Neural cell (in vitro differentiated cells): ENCODE measurements around the gene TIPRL. TPM values are rescaled to one million over a fixed set of nuclear protein-coding genes. Genes with fewer than 3 reads are reported as not detected.

Experiments used
- H2AFZ ChIP-seq: fragments of 200-600, 300-800 bp; sonication (generic), shearing (Covaris generic); 2 replicates; pipeline ENCODE4 v1.6.0; 2014; ENCODE audit warnings: low read depth, mild to moderate bottlenecking, antibody characterized with exemption, low read length, moderate library complexity
- H3F3A ChIP-seq: fragments of 200-600 bp; shearing (Covaris generic); 2 replicates; pipeline ENCODE4 v1.6.1; 2016; ENCODE audit warnings: mild to moderate bottlenecking, moderate library complexity, mixed read lengths, antibody characterized with exemption, low read length; ENCODE audit not compliant: insufficient read depth, poor library complexity, severe bottlenecking
- H3K27ac ChIP-seq: fragments of 200-600, 300-800 bp; sonication (generic), shearing (Covaris generic); 2 replicates; pipeline ENCODE4 v1.5.1; 2014; ENCODE audit warnings: mild to moderate bottlenecking, low read length, moderate library complexity
- H3K27me3 ChIP-seq: fragments of 300-800, 200-600 bp; sonication (generic), shearing (Covaris generic); 2 replicates; pipeline ENCODE4 v1.6.0; 2014; ENCODE audit warnings: mild to moderate bottlenecking, low read depth, low read length, moderate library complexity; ENCODE audit not compliant: insufficient read depth
- H3K36me3 ChIP-seq: fragments of 300-800, 200-600 bp; sonication (generic), shearing (Covaris generic); 2 replicates; pipeline ENCODE4 v1.5.1; 2014; ENCODE audit warnings: mild to moderate bottlenecking, antibody characterized with exemption, low read length, moderate library complexity; ENCODE audit not compliant: insufficient read depth
- H3K4me2 ChIP-seq: fragments of 300-800, 200-600 bp; sonication (generic), shearing (Covaris generic); 2 replicates; pipeline ENCODE4 v1.6.0; 2014; ENCODE audit warnings: mild to moderate bottlenecking, low read length
- H3K4me3 ChIP-seq: fragments of 300-800, 200-600 bp; sonication (generic), shearing (Covaris generic); 2 replicates; pipeline ENCODE4 v1.5.1; 2014; ENCODE audit warnings: mild to moderate bottlenecking, low read length, moderate library complexity
- H3K79me2 ChIP-seq: fragments of 200-600 bp; shearing (Covaris generic); replicated peaks from 2 replicates; pipeline ENCODE4 v1.6.0; 2014; ENCODE audit warnings: mild to moderate bottlenecking, low read length, moderate library complexity; ENCODE audit not compliant: insufficient read depth
- H3K9ac ChIP-seq: fragments of 300-800, 200-600 bp; sonication (generic), shearing (Covaris generic); 2 replicates; pipeline ENCODE4 v1.6.1; 2016; ENCODE audit warnings: mild to moderate bottlenecking, low read length, mixed read lengths
- H3K9me2 ChIP-seq: fragments of 200-600 bp; shearing (Covaris generic); 2 replicates; pipeline ENCODE4 v1.6.1; 2016; ENCODE audit warnings: mild to moderate bottlenecking, low read length, mixed read lengths; ENCODE audit not compliant: insufficient read depth
- H3K9me3 ChIP-seq: fragments of 200-600, 300-800 bp; sonication (generic), shearing (Covaris generic); 2 replicates; pipeline ENCODE4 v1.6.1; 2016; ENCODE audit warnings: mild to moderate bottlenecking, mixed run types, low read length, moderate library complexity, mixed read lengths
- H4K20me1 ChIP-seq: fragments of 200-600 bp; shearing (Covaris generic); 2 replicates; pipeline ENCODE4 v1.6.1; 2016; ENCODE audit warnings: mild to moderate bottlenecking, mixed run types; ENCODE audit not compliant: insufficient read depth
- EP300 ChIP-seq: fragments of 450-650 bp; conservative IDR thresholded peaks from 2 replicates; pipeline ENCODE4 v1.6.1; 2014; ENCODE audit warnings: antibody characterized with exemption, mild to moderate bottlenecking, moderate library complexity; ENCODE audit not compliant: poor library complexity, severe bottlenecking
- EZH2 ChIP-seq: fragments of 200-600, 300-800 bp; shearing (Covaris generic), sonication (generic); IDR thresholded peaks from 2 replicates; pipeline ENCODE4 v1.6.1; 2014; ENCODE audit warnings: antibody characterized with exemption, low read length, borderline replicate concordance, mild to moderate bottlenecking; ENCODE audit not compliant: insufficient read depth, poor library complexity, severe bottlenecking
- MXI1 ChIP-seq: fragments of 450-650 bp; conservative IDR thresholded peaks from 2 replicates; pipeline ENCODE4 v1.6.1; 2014; ENCODE audit warnings: antibody characterized with exemption, mild to moderate bottlenecking; ENCODE audit not compliant: poor library complexity, severe bottlenecking
- POLR2AphosphoS5 ChIP-seq: IDR thresholded peaks from 2 replicates; pipeline ENCODE4 v1.6.1; 2012
- RAD21 ChIP-seq: fragments of 450-650 bp; conservative IDR thresholded peaks from 2 replicates; pipeline ENCODE4 v1.6.1; 2014; ENCODE audit warnings: antibody characterized with exemption, mild to moderate bottlenecking, moderate library complexity
- SMC3 ChIP-seq: fragments of 450-650 bp; conservative IDR thresholded peaks from 2 replicates; pipeline ENCODE4 v1.6.1; 2014; ENCODE audit warnings: antibody characterized with exemption, mild to moderate bottlenecking, moderate library complexity; ENCODE audit not compliant: poor library complexity
- TAF1 ChIP-seq: IDR thresholded peaks from 2 replicates; pipeline ENCODE4 v1.6.1; 2012; ENCODE audit warnings: low read depth
- polyA plus RNA-seq: library from polyadenylated mRNA; depleted of rRNA; stranded (reverse); fragments of >200 nt; gene quantifications from 2 replicates; pipeline ENCODE4 v1.2.3, GENCODE V29; 2014
- TF ChIP-seq, protein P1 (sequence below): fragments of 450-650 bp; IDR thresholded peaks from 2 replicates; pipeline ENCODE4 v1.5.1; 2014; ENCODE audit warnings: antibody characterized with exemption, mild to moderate bottlenecking, moderate library complexity; ENCODE audit not compliant: poor library complexity, severe bottlenecking
- TF ChIP-seq, protein P2 (sequence below): IDR thresholded peaks from 2 replicates; pipeline ENCODE4 v1.6.1; 2012; ENCODE audit warnings: borderline replicate concordance

Gene TIPRL
- polyA plus RNA-seq, 1 donor from 2014 or later: 131 TPM

- no peak overlapping the region for H3K4me3 ChIP-seq
- H3K9ac ChIP-seq: no peak overlapping the region
- H3K36me3 ChIP-seq: no peaks in the 10 kb centered on the region
- H3K27ac ChIP-seq: no peak overlapping the region
- TF ChIP-seq MXI1: no peak
- TF ChIP-seq POLR2AphosphoS5: no peak
- TF ChIP-seq SMC3: no peak
- TF ChIP-seq RAD21: no peak
- TF ChIP-seq EP300: no peak
- TF ChIP-seq EZH2: no peak
- TF ChIP-seq, protein P1, sequence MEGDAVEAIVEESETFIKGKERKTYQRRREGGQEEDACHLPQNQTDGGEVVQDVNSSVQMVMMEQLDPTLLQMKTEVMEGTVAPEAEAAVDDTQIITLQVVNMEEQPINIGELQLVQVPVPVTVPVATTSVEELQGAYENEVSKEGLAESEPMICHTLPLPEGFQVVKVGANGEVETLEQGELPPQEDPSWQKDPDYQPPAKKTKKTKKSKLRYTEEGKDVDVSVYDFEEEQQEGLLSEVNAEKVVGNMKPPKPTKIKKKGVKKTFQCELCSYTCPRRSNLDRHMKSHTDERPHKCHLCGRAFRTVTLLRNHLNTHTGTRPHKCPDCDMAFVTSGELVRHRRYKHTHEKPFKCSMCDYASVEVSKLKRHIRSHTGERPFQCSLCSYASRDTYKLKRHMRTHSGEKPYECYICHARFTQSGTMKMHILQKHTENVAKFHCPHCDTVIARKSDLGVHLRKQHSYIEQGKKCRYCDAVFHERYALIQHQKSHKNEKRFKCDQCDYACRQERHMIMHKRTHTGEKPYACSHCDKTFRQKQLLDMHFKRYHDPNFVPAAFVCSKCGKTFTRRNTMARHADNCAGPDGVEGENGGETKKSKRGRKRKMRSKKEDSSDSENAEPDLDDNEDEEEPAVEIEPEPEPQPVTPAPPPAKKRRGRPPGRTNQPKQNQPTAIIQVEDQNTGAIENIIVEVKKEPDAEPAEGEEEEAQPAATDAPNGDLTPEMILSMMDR: no peak
- TF ChIP-seq, protein P2, sequence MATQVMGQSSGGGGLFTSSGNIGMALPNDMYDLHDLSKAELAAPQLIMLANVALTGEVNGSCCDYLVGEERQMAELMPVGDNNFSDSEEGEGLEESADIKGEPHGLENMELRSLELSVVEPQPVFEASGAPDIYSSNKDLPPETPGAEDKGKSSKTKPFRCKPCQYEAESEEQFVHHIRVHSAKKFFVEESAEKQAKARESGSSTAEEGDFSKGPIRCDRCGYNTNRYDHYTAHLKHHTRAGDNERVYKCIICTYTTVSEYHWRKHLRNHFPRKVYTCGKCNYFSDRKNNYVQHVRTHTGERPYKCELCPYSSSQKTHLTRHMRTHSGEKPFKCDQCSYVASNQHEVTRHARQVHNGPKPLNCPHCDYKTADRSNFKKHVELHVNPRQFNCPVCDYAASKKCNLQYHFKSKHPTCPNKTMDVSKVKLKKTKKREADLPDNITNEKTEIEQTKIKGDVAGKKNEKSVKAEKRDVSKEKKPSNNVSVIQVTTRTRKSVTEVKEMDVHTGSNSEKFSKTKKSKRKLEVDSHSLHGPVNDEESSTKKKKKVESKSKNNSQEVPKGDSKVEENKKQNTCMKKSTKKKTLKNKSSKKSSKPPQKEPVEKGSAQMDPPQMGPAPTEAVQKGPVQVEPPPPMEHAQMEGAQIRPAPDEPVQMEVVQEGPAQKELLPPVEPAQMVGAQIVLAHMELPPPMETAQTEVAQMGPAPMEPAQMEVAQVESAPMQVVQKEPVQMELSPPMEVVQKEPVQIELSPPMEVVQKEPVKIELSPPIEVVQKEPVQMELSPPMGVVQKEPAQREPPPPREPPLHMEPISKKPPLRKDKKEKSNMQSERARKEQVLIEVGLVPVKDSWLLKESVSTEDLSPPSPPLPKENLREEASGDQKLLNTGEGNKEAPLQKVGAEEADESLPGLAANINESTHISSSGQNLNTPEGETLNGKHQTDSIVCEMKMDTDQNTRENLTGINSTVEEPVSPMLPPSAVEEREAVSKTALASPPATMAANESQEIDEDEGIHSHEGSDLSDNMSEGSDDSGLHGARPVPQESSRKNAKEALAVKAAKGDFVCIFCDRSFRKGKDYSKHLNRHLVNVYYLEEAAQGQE: no peak
- no peak for TF ChIP-seq TAF1
- no peaks in the 10 kb centered on the region for H4K20me1 ChIP-seq
- H3K27me3 ChIP-seq: no peaks in the 10 kb centered on the region
- H3K9me2 ChIP-seq: no peaks in the 10 kb centered on the region
- H3K79me2 ChIP-seq: no peaks in the 10 kb centered on the region
- no peak overlapping the region for H2AFZ ChIP-seq
- H3K4me2 ChIP-seq: no peak overlapping the region
- H3F3A ChIP-seq: no peaks in the 10 kb centered on the region
- no peaks in the 10 kb centered on the region for H3K9me3 ChIP-seq
These were observed 19.5 kb upstream of the TIPRL start for GRCh38 chr1:168159251-168159650.

DNA sequence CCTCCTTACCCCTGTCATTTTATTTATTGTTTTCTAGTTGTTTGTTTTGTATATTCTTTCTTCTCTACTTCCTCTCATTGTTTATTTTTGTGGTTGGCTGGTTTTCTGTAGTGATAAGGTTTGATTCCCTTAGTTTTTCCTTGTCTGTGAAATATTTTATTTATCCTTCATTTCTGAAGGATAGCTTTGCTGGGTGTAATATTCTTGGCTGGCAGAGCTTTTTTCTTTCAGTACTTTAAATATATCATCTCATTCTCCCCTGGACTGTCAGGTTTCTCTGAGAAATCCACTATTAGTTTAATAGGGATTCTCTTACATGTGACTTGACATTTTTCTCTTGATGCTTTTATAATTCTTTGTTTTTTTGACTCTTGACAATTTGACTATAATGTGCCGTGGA, 18.8 kb upstream of the TIPRL start:
- Histone ChIP-seq H3K4me3 (no peak overlapping the region), H3K27me3 (no peaks in the 10 kb centered on the region), H3F3A (no peaks in the 10 kb centered on the region), H3K27ac (no peak overlapping the region), H3K4me2 (no peak overlapping the region), H3K9me3 (no peaks in the 10 kb centered on the region), H3K36me3 (no peaks in the 10 kb centered on the region), H4K20me1 (no peaks in the 10 kb centered on the region), H2AFZ (no peak overlapping the region), H3K9me2 (no peaks in the 10 kb centered on the region), H3K9ac (no peak overlapping the region), H3K79me2 (no peaks in the 10 kb centered on the region)
- TF ChIP-seq SMC3 (no peak), TAF1 (no peak), EP300 (no peak), POLR2AphosphoS5 (no peak), MXI1 (no peak)
- TF ChIP-seq, protein P1: no peak
